NB4 (cell line): ENCODE measurements around the gene OR6B2.

Experiments used
- POLR2A ChIP-seq: IDR thresholded peaks from 2 replicates; pipeline ENCODE4 v1.6.1; 2011; ENCODE audit warnings: mild to moderate bottlenecking; ENCODE audit not compliant: insufficient read length; ENCODE audit errors: extremely low read depth
- TF ChIP-seq, protein P1 (sequence below): IDR thresholded peaks from one replicate; pipeline ENCODE4 v1.5.1; 2012; ENCODE audit warnings: low read depth, low read length

DNA sequence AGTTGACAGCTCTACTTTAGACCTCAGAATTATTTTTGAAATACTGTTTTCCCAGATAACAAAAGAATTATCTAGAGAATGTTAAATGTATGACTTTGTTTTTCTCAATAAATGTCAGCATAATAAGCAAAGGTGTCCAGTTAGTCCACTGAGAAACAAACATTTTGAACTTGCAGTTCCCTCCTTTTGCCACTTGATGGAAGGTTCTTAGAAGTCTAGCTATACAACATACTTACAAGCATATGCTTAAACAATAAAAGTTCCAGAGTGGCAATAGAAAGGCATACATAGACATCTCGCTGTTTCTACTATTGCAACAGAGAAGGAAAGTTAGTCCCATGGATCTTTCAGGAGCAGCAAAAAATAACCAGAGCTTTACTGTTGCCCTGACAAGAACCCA is 16.9 kb downstream of the OR6B2 start:
- TF ChIP-seq POLR2A: no peak
- TF ChIP-seq, protein P1, sequence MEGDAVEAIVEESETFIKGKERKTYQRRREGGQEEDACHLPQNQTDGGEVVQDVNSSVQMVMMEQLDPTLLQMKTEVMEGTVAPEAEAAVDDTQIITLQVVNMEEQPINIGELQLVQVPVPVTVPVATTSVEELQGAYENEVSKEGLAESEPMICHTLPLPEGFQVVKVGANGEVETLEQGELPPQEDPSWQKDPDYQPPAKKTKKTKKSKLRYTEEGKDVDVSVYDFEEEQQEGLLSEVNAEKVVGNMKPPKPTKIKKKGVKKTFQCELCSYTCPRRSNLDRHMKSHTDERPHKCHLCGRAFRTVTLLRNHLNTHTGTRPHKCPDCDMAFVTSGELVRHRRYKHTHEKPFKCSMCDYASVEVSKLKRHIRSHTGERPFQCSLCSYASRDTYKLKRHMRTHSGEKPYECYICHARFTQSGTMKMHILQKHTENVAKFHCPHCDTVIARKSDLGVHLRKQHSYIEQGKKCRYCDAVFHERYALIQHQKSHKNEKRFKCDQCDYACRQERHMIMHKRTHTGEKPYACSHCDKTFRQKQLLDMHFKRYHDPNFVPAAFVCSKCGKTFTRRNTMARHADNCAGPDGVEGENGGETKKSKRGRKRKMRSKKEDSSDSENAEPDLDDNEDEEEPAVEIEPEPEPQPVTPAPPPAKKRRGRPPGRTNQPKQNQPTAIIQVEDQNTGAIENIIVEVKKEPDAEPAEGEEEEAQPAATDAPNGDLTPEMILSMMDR: peak; percentile 13
